H1 (cell line): ENCODE data around the gene DARS1. TPM values are rescaled to one million over a fixed set of nuclear protein-coding genes. Genes with fewer than 3 reads are reported as not detected.
A peak's percentile ranks its signal among the peaks of the same experiment; 100 is the strongest.

ENCODE experiments used
- BCL11A ChIP-seq, 2 experiments: IDR thresholded peaks; one replicate each; pipeline ENCODE4 v1.6.1; 2011; ENCODE audit warnings: low read depth in 2 of 2, low read length in 2 of 2, mild to moderate bottlenecking in 2 of 2
- CBX5 ChIP-seq: fragments of 300-800, 300-1000 bp; sonication (generic); IDR thresholded peaks from 2 replicates; pipeline ENCODE4 v1.7.1; 2016; ENCODE audit warnings: antibody characterized with exemption, low read length, low read depth
- CBX8 ChIP-seq: fragments of 300-800, 300-1000 bp; sonication (generic); IDR thresholded peaks from 2 replicates; pipeline ENCODE4 v1.7.1; 2016; ENCODE audit warnings: low read depth, low read length, borderline replicate concordance
- CHD2 ChIP-seq: IDR thresholded peaks from 2 replicates; pipeline ENCODE4 v1.6.1; 2012; ENCODE audit warnings: low read length, improper control_type of control experiment
- FOSL1 ChIP-seq: IDR thresholded peaks from 2 replicates; pipeline ENCODE4 v1.6.1; 2011; ENCODE audit warnings: mild to moderate bottlenecking, low read depth, low read length, moderate library complexity; ENCODE audit not compliant: insufficient read depth
- GABPA ChIP-seq: IDR thresholded peaks from 2 replicates; pipeline ENCODE4 v1.6.1; 2011; ENCODE audit warnings: mild to moderate bottlenecking, low read length, moderate library complexity, borderline replicate concordance; ENCODE audit not compliant: insufficient read depth
- HDAC2 ChIP-seq, 2 experiments: fragments of 300-600 bp in 1 of 2; sonication (generic) in 1 of 2; IDR thresholded peaks; 2 replicates each; pipeline ENCODE4 v1.6.1; 2011 to 2012; ENCODE audit warnings: low read depth in 2 of 2, low read length in 2 of 2, mild to moderate bottlenecking in 2 of 2, moderate library complexity in 2 of 2, borderline replicate concordance in 1 of 2, inconsistent platforms in 1 of 2
- HDAC6 ChIP-seq: IDR thresholded peaks from one replicate; pipeline ENCODE4 v1.7.1; 2012; ENCODE audit warnings: low read depth, mild to moderate bottlenecking, inconsistent platforms, low read length, moderate library complexity
- PHF8 ChIP-seq: fragments of 200-600 bp; sonication (generic); conservative IDR thresholded peaks from 2 replicates; pipeline ENCODE4 v1.7.1; 2012; ENCODE audit warnings: low read depth, mild to moderate bottlenecking, inconsistent platforms, low read length, moderate library complexity
- RXRA ChIP-seq: IDR thresholded peaks from 2 replicates; pipeline ENCODE4 v1.6.1; 2011; ENCODE audit warnings: low read depth, mild to moderate bottlenecking, low read length, moderate library complexity; ENCODE audit not compliant: insufficient read depth
- SAP30 ChIP-seq: fragments of 300-600 bp; sonication (generic); IDR thresholded peaks from 2 replicates; pipeline ENCODE4 v1.7.1; 2012; ENCODE audit warnings: low read length, moderate library complexity, mild to moderate bottlenecking, inconsistent platforms; ENCODE audit not compliant: insufficient read depth, insufficient replicate concordance
- SIRT6 ChIP-seq: IDR thresholded peaks from one replicate; pipeline ENCODE4 v1.7.1; 2012; ENCODE audit warnings: low read length, inconsistent platforms
- SP2 ChIP-seq: IDR thresholded peaks from 2 replicates; pipeline ENCODE4 v1.6.1; 2012; ENCODE audit warnings: mild to moderate bottlenecking, low read length, inconsistent platforms
- SUZ12 ChIP-seq: fragments of 200-600 bp; sonication (generic); IDR thresholded peaks from 2 replicates; pipeline ENCODE4 v1.6.1; 2012; ENCODE audit warnings: mild to moderate bottlenecking, inconsistent platforms, low read length, moderate library complexity, mixed read lengths
- TBP ChIP-seq: IDR thresholded peaks from 2 replicates; pipeline ENCODE4 v1.6.1; 2011; ENCODE audit warnings: low read depth, low read length, improper control_type of control experiment
- TEAD4 ChIP-seq: IDR thresholded peaks from 2 replicates; pipeline ENCODE4 v1.6.1; 2012; ENCODE audit warnings: low read depth, low read length, inconsistent platforms, mixed read lengths
- ZNF274 ChIP-seq: IDR thresholded peaks from 2 replicates; pipeline ENCODE4 v1.7.0; 2012; ENCODE audit warnings: low read length, borderline replicate concordance; ENCODE audit errors: extremely low read depth
- polyA plus RNA-seq, 7 experiments: library from polyadenylated mRNA; depleted of rRNA in 3 of 7; stranded (reverse) in 5 of 7; unstranded in 2 of 7; fragments of >200 nt in 5 of 7; fragments of 200-250 nt in 2 of 7; gene quantifications; 1 replicate in 5 of 7; 2 replicates in 1 of 7; 4 replicates in 1 of 7; pipeline versions ENCODE4 v1.2.1 to v1.2.3, GENCODE V29; 2011 to 2013; ENCODE audit warnings: missing spikeins in 2 of 7, mixed read lengths in 2 of 7
- total RNA-seq: library from RNA; stranded (reverse); fragmentation: NEBNext Ultra II Directional; extraction: Animal tissue kit (Norgen Biotek cat#: 25700); gene quantifications from 2 replicates; pipeline ENCODE4 v1.2.1, GENCODE V29; 2021
- TF ChIP-seq, protein P1 (sequence below): IDR thresholded peaks from 2 replicates; pipeline ENCODE4 v1.6.1; 2012; ENCODE audit warnings: inconsistent platforms
- TF ChIP-seq, protein P2 (sequence below): IDR thresholded peaks from 2 replicates; pipeline ENCODE4 v1.6.1; 2012; ENCODE audit warnings: low read length, inconsistent platforms
- TF ChIP-seq, protein P3 (sequence below): IDR thresholded peaks from 2 replicates; pipeline ENCODE4 v1.6.1; 2011; ENCODE audit warnings: low read depth, mild to moderate bottlenecking, low read length; ENCODE audit not compliant: insufficient read depth

The DARS1 gene
- total and polyA plus RNA-seq, 2 of the 8 experiments (the other 6 are each of a cell fraction or from before 2014, with no cell fraction given): 61.7 to 85.9 TPM

DNA sequence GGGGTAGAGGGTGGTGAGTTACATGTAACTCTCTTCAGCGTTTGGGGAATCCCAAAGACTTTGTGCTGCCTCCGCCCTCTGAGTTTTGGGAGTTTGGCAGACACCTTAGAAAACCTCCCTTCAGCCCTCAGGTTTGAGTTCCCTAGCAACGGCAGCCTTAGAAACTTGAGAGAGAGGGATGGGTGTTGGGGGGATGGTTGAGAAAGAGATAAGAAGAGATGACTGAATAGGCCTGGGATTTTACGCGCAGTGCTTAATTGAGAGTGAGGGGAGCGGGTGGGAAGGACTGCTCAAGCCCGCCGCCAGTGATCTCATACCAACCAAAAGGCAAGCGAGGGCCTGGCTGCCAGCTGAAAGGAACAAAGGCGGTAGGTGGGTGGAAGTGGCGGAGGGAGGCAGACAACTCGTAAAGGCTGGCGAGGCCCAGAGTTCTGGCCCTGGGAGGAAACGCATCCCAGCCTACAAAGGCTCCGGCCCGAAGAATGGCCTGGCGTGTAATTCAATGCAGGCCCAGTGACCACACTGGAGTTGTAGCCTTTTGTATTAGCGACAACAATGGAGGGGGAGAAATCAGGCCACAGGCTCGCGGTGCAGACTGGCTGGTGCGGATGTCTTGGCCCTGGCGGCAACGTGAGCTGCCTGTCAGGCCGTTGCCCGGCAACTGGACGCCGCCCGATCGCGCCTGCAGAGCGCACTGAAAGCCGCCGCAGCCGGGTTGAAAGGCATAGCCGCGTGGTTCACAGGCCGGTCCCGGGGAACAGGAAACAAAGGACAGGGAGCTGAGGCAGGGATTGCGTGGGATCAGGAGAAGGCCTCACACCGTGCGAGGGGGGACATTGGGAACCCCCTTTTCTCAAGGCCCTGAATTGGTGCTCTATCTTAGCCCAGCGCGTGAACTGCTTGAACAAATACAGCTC is 39.9 kb upstream of the DARS1 start (continued):
- TF ChIP-seq CBX8 (no peak), CHD2 (no peak), CBX5 (no peak), SAP30 (peak; percentile 34), SIRT6 (no peak), TEAD4 (no peak), PHF8 (0 out of 2 replicates have a peak, but pooled peaks have one; percentile 30), HDAC6 (no peak), RXRA (no peak), BCL11A (IDR thresholded peaks at IDR 0.05; ENCODE audit: low read depth in 2 of 2, low read length in 2 of 2) (no peak), HDAC2 (IDR thresholded peaks at IDR 0.05; ENCODE audit: borderline replicate concordance in 1 of 2, low read depth in 2 of 2, low read length in 2 of 2) (peak in 1 of 2 experiments; percentile 49; a peak in 1 of 4 replicates), GABPA (no peak), FOSL1 (no peak), TBP (0 out of 2 replicates have a peak, but pooled peaks have one; percentile 20), SUZ12 (no peak), ZNF274 (no peak), SP2 (no peak)
- TF ChIP-seq, protein P1, sequence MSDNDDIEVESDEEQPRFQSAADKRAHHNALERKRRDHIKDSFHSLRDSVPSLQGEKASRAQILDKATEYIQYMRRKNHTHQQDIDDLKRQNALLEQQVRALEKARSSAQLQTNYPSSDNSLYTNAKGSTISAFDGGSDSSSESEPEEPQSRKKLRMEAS: peak; percentile 92
- TF ChIP-seq, protein P2, sequence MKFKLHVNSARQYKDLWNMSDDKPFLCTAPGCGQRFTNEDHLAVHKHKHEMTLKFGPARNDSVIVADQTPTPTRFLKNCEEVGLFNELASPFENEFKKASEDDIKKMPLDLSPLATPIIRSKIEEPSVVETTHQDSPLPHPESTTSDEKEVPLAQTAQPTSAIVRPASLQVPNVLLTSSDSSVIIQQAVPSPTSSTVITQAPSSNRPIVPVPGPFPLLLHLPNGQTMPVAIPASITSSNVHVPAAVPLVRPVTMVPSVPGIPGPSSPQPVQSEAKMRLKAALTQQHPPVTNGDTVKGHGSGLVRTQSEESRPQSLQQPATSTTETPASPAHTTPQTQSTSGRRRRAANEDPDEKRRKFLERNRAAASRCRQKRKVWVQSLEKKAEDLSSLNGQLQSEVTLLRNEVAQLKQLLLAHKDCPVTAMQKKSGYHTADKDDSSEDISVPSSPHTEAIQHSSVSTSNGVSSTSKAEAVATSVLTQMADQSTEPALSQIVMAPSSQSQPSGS: 0 out of 2 replicates have a peak, but pooled peaks have one; percentile 21
- TF ChIP-seq, protein P3, sequence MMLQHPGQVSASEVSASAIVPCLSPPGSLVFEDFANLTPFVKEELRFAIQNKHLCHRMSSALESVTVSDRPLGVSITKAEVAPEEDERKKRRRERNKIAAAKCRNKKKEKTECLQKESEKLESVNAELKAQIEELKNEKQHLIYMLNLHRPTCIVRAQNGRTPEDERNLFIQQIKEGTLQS: no peak
